HAP-1 (cell line): ENCODE measurements around the gene FUOM.

Experiments used
- DNase-seq, 2 experiments: peaks; one replicate each; pipeline ENCODE4 v3.0.0-alpha.2; 2016 to 2020; ENCODE audit warnings: low spot score in 2 of 2
- H3K27me3 ChIP-seq: fragments of 250-450 bp; sonication (Bioruptor Pico); 2 replicates; pipeline ENCODE4 v1.5.1; 2020; ENCODE audit warnings: low read depth, mild to moderate bottlenecking, moderate library complexity
- H3K36me3 ChIP-seq: fragments of 250-450 bp; sonication (Bioruptor Pico); replicated peaks from 2 replicates; pipeline ENCODE4 v1.5.1; 2020; ENCODE audit warnings: mild to moderate bottlenecking
- H3K4me1 ChIP-seq: fragments of 250-450 bp; sonication (Bioruptor Pico); 2 replicates; pipeline ENCODE4 v1.5.1; 2020; ENCODE audit warnings: mild to moderate bottlenecking
- H3K4me3 ChIP-seq: fragments of 250-450 bp; sonication (Bioruptor Pico); 2 replicates; pipeline ENCODE4 v1.5.1; 2020; ENCODE audit warnings: mild to moderate bottlenecking, moderate library complexity
- H3K9me3 ChIP-seq: fragments of 250-450 bp; sonication (Bioruptor Pico); 2 replicates; pipeline ENCODE4 v1.5.1; 2020; ENCODE audit warnings: mild to moderate bottlenecking, moderate library complexity
- in situ Hi-C: fragments of 300-500 bp; cut with MboI; formaldehyde crosslinking; loops from 3 replicates; pipeline ENCODE4 v1.14.3; 2020; ENCODE audit warnings: low sequenced_read_pairs, inconsistent platforms, mixed read lengths

FUOM gene

GRCh38 chr10:133308421-133309099 is 49.3 kb downstream of the FUOM start, which contains the start of the genes TUBGCP2 and ZNF511:
TSS of gene TUBGCP2 (minus strand) at chr10:133308872. CDS start at chr10:133302941, 5,931 bp downstream.
TSS of gene ZNF511 (plus strand) at chr10:133308914. CDS start at chr10:133308944, 30 bp downstream.
- H3K4me1 ChIP-seq: no peaks in the 10 kb centered on the region
- in situ Hi-C loops: no loop called here

GRCh38 chr10:133307776-133308420 is 49.9 kb downstream of the FUOM start:
- in situ Hi-C loops: no loop called here
- no peaks in the 10 kb centered on the region; the same call in 1 of the 2 replicates for H3K36me3 ChIP-seq

More at GRCh38 chr10:133308421-133309099, 49.3 kb downstream of the FUOM start, which contains the start of the genes TUBGCP2 and ZNF511:
- Histone ChIP-seq H3K9me3 (no peaks in the 10 kb centered on the region), H3K36me3 (no peaks in the 10 kb centered on the region; the same call in 1 of the 2 replicates), H3K4me3 (peak within 1 kb of the TSS; percentile 71), H3K27me3 (no peaks in the 10 kb centered on the region)
- peak; percentile 65 to 86 for DNase-seq

GRCh38 chr10:133306941-133307379 is 50.9 kb downstream of the FUOM start:
- no peaks in the 10 kb centered on the region for H3K9me3 ChIP-seq
- in situ Hi-C loops: no loop called here

More at GRCh38 chr10:133307776-133308420, 49.9 kb downstream of the FUOM start:
- no peaks in the 10 kb centered on the region for H3K27me3 ChIP-seq
- H3K4me3 ChIP-seq: peak overlapping the region; percentile 71
- H3K4me1 ChIP-seq: no peaks in the 10 kb centered on the region
- DNase-seq: peak; percentile 64 to 90
- H3K9me3 ChIP-seq: no peaks in the 10 kb centered on the region

GRCh38 chr10:133306097-133306476 is 51.7 kb downstream of the FUOM start:
- Histone ChIP-seq H3K36me3 (peaks cover 3% of the 10 kb centered on the region), H3K27me3 (no peaks in the 10 kb centered on the region), H3K4me3 (no peak overlapping the region), H3K9me3 (no peaks in the 10 kb centered on the region), H3K4me1 (no peaks in the 10 kb centered on the region)
- in situ Hi-C loops: no loop called here
- no peak for DNase-seq

More at GRCh38 chr10:133306941-133307379, 50.9 kb downstream of the FUOM start:
- no peak for DNase-seq
- Histone ChIP-seq H3K4me3 (no peak overlapping the region), H3K4me1 (no peaks in the 10 kb centered on the region), H3K27me3 (no peaks in the 10 kb centered on the region), H3K36me3 (peaks cover 3% of the 10 kb centered on the region)
